GM18508 (cell line): ENCODE data around the gene ENDOU.

Source experiments
- ATAC-seq: cut with Tn5 transposase; IDR thresholded peaks from one replicate; pipeline ENCODE4 v1.9.1; 2021; ENCODE audit warnings: moderate number of reproducible peaks; ENCODE audit not compliant: insufficient read depth, unreplicated experiment

Gene ENDOU

DNA sequence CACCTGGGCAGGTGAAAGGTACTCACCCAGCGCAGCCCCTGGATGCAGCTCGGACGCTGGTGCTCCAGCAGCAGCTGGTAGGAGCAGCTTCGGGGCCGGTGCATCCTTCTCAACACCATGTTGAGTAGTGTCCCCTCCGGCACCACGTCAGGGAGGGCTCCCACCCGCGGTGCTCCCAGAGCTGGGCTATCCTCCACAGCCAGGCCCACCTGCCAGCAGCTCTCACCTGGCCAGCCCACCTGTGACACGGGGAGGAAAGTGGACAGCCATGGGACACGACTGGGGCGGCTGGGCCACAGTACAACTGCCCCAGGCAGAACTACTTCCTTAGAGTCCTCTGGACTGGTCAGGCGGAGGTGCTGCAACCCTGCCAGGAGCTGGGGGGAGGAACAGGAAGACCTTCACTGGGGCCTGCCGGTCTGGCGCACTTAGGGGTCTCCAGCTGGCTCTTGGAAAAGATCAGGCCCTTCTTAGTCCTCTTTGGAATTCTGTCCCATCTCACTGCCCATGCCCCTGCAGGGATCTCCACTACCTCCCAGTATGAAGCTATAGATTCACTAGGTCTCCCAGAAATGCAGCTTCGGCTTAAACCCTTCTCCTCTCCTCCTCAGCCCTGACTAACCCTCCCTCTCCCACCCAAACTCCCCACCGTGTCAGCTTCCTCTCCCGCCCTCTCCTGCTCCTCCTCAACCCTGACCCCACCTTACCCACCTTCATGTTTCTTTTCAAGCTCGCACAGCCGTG, 32.7 kb upstream of the ENDOU start:
- ATAC-seq = no peak

- no peak for ATAC-seq
Measured at GRCh38 chr12:47757364-47757839, 32.1 kb upstream of the ENDOU start.

GRCh38 chr12:47755655-47756562, 30.6 kb upstream of the ENDOU start:
- ATAC-seq = peak; percentile 59

- no peak for ATAC-seq
Measured at GRCh38 chr12:47754881-47755280, 29.6 kb upstream of the ENDOU start.

- no peak for ATAC-seq
Measured at GRCh38 chr12:47754126-47754525, 28.8 kb upstream of the ENDOU start.

DNA sequence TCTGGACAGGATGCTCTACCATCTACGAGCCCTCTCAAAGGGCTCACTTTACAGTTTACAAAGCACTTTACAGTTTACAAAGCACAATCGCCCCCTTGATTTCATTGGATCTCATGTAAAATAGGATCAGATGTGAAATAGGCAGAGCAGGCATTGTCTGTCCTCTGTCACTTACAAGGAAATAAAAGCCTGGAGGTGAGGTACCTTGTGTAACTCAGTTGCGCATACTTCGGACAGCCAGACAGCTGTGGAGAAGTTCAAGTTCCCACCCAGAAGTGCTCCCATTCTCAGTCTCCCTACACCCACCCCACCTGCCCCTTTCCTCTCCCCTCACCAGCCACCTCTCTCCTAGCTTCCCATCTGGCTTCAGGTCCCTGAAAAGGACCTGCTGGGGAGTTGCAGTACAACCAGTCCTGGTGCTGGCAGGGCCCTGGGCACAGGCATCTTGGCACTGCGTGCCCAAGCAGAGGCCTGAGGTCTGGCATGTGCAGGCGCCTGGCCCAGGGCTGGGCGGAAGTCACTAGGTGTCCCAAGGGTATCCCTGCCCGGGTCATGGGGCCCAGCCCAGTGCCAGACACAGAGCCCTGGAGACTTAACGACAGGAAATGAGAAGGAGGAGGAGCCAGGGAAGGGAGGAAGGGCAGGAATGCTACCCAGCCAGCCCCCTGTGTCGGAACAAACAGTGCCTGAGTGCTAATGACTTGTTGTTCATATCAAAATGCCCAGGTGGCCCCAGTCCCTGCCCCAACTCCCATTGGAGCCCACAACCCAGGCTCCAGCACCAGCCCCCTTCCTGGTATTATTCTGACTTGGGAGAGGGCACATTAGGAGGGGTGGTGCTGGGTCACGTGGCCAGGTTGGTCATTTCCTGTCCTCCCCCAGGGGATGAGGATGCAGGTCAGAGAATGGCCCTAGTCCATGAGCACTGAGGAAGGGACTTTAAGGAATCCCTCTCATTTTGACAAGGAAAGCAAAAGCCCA, 28.0 kb upstream of the ENDOU start:
- ATAC-seq = no peak

DNA sequence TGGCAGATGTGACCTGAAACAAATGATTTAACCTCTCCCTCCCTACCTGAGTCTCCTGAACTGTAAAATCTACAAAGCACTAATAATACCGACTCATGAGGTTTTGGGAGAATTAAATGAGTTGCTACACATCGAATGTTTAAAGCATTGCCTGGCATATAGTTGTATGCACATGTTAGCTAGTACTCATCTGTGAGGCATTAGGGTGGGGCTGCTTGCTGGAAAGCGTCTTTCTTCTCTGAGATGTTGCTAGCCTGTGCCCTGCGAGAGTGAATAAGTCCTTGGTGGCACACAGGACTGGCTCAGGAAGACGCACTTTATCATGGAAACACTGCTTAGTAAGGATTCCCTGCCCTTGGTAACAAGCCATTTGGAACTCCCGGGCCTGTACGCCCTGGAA, 27.3 kb upstream of the ENDOU start:
- ATAC-seq = no peak

GRCh38 chr12:47752121-47752520, 26.8 kb upstream of the ENDOU start:
- no peak for ATAC-seq

- no peak for ATAC-seq
Measured at GRCh38 chr12:47751561-47751960, 26.3 kb upstream of the ENDOU start.

- ATAC-seq = no peak
Measured at GRCh38 chr12:47750916-47751470, 25.7 kb upstream of the ENDOU start.

GRCh38 chr12:47750229-47750798, 25.0 kb upstream of the ENDOU start:
- no peak for ATAC-seq

DNA sequence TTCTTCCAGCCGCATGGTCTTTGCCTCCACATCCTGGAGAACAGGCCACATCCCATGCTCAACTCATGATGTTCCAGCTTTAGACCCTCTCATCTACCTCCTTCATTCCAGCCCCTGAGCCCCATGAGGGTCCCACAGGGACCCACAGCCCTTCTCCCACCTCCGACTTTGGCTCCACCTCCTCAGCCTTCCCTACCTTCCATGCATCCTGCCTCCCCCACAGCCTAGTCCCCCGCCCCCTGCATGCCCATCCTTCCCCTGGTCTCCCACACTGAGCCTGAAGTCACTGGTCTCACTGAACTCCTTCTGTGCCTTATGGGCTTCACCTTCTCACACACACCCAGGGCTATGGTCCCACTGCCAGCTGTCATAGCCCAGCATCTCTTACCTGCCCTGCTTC, 23.6 kb upstream of the ENDOU start:
- no peak for ATAC-seq

DNA sequence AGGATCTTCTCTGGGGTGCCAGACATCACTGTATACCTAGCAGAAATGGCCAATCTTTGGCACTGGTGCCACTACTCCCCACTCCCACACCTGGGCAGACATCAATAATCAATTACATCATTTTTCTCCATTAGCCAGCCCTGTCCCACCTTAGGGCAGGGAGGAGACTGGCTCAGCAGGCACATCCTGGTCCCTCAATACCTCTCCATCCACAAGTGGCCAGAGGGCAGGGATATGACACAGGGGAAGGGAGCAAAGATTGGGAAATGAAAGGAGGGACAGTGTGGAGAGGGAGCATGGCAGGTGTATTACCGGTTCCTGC, 23.2 kb upstream of the ENDOU start:
- no peak for ATAC-seq

- no peak for ATAC-seq
Measured at GRCh38 chr12:47747596-47748506, 22.6 kb upstream of the ENDOU start.

DNA sequence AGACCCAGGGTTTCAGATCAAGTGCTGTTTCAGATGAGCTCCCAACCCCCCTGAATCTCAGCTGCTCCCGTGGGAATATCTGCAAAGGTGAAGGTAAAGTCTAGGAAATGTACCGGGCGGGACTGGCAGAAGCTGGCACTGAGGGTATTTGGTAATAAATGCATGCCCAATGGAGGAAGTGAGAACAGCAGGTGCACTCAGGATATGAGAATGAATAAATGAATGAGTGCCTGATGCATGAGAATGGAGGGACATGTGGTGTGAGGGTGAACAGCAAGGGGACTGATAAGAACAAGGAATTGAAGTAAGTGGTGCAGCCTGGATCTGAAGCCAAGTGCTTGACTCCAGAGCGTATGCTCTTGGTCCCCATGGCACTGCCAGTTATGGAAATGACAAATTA, 21.8 kb upstream of the ENDOU start:
- no peak for ATAC-seq

DNA sequence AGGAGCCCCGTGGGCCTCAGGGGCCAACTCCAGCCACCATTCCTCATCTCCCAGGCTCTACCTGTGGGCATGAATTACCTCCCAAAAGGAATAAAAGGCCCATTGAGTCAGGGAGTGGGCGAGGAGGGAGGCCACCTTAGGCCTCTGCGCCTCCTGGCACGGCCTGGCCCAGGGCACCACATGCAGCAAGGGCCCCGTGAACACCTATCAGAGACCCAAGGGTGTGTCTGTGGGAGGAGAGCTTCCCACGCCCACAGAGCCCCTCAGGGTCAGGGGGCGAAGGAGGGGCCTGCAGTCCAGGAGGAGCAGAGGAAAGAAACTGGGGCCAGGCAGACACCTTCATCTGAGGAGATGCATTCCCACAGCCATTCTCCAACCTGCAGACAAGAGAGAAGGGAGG, 21.2 kb upstream of the ENDOU start:
- no peak for ATAC-seq

DNA sequence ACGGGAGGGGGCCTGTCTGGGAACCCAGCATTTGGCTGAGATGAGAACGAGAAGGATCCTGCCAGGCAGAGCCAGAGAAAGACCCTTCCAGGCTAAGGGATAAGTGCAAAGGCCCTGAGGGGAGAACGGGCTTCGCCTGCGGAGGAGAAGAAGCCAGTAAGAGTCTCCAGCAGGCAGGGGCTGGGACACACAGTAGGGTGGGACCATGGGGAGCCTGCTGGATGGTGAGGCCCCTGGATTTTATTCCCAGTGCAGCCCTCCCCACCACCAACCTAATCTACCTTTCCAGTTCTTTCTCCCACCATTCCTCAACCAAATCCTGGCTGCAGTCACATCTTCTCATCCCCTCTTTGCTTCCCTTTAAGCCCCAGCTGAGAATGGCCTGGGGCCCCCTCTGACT, 20.8 kb upstream of the ENDOU start:
- no peak for ATAC-seq

DNA sequence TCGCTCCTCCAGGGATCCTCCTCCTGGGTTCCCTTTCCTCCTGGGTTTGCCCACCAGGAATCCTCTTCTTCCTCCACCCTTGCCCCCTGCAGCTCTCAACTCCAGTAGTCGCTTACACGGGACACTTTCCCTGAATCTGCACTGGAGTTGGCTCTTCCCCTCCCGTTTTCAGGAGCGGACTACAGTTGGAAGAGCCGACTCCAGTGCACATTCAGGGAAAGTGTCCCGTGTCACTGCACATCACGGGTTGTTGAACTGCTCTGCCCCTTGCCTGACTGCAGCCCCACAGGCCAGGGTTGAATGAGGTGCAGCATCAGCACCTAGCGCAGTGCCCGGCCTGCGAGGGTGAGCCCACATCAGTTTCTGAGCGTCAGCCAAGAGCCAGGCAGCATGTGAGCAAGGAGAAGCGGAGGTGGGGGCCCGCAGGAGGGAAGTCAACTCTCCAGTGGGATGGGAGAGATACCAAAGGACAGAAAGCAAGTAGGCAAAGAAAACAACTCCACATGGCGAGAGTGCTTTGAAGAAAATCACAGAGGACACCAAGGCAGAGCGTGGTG, 20.3 kb upstream of the ENDOU start:
- ATAC-seq = no peak
